Neutrophil (primary cell): ENCODE results near the gene PIM2.

Experiments used
- H3K27ac ChIP-seq: fragments of 200-600 bp; sonication (generic); 2 replicates; pipeline ENCODE4 v1.5.1; 2016; ENCODE audit warnings: mild to moderate bottlenecking, moderate library complexity
- H3K27me3 ChIP-seq: fragments of 200-600 bp; sonication (generic); 2 replicates; pipeline ENCODE4 v1.6.0; 2016; ENCODE audit warnings: mild to moderate bottlenecking
- H3K36me3 ChIP-seq: fragments of 200-600 bp; sonication (generic); 2 replicates; pipeline ENCODE4 v1.5.1; 2017
- H3K4me1 ChIP-seq, 2 experiments: fragments of 200-600 bp in 1 of 2; sonication (generic) in 1 of 2; 1 replicate in 1 of 2; 2 replicates in 1 of 2; pipeline versions ENCODE4 v1.5.1 to v1.6.1; 2013 to 2016; ENCODE audit warnings: low read depth in 1 of 2, low read length in 1 of 2, mild to moderate bottlenecking in 1 of 2, moderate library complexity in 1 of 2; ENCODE audit not compliant: control insufficient read depth in 1 of 2, insufficient read depth in 1 of 2
- H3K4me3 ChIP-seq, 2 experiments: fragments of 200-600 bp in 1 of 2; sonication (generic) in 1 of 2; 1 replicate in 1 of 2; 2 replicates in 1 of 2; pipeline ENCODE4 v1.5.1; 2013 to 2016; ENCODE audit warnings: low read depth in 1 of 2, low read length in 1 of 2, mild to moderate bottlenecking in 1 of 2, moderate library complexity in 1 of 2
- H3K9me3 ChIP-seq: fragments of 200-600 bp; sonication (generic); 2 replicates; pipeline ENCODE4 v1.5.1; 2016
- TF ChIP-seq, protein P1 (sequence below): fragments of 200-600 bp; sonication (generic); IDR thresholded peaks from 2 replicates; pipeline ENCODE4 v1.5.1; 2016; ENCODE audit warnings: antibody characterized with exemption

PIM2 gene

DNA sequence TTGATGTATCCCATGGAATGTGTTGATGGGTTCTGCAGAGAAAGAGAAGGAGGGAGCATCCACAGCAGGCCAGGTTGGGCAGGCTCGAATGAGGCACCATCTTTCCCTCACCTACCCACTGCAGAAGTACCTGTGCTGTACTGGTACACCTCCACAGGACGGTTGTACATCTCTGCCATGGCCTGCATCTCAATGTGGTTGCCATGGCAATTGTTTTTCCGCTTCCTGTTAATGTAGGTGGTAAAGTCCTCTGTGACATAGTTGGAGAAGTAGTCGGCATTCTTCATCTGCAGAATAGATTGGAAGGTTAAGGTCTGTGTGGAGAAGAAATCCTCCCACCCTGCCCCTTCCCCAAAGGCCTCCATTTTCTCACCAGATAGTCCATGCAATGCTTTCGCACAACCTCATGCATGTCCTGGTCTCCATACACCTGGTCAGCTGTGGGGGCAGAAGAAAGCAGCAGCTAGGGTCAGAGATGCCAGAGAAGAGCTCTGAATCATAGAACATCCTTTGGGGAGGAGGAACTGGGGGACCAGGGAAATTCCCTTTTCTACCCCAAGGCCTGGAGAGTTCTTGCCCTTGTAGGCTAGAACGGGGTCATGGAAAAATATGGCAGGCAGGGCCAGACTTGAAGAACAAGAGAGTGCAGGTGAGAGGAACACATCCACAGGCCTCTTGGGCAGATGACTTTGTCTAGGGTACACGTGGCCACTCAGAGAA is 15.9 kb upstream of the PIM2 start:
- Histone ChIP-seq H3K4me1 (peaks cover 44 to 52% of the 10 kb centered on the region in 2 experiments), H3K27me3 (no peaks in the 10 kb centered on the region), H3K4me3 (no peak overlapping the region), H3K27ac (peak overlapping the region; percentile 99), H3K9me3 (no peaks in the 10 kb centered on the region), H3K36me3 (peaks cover 15% of the 10 kb centered on the region)
- TF ChIP-seq, protein P1, sequence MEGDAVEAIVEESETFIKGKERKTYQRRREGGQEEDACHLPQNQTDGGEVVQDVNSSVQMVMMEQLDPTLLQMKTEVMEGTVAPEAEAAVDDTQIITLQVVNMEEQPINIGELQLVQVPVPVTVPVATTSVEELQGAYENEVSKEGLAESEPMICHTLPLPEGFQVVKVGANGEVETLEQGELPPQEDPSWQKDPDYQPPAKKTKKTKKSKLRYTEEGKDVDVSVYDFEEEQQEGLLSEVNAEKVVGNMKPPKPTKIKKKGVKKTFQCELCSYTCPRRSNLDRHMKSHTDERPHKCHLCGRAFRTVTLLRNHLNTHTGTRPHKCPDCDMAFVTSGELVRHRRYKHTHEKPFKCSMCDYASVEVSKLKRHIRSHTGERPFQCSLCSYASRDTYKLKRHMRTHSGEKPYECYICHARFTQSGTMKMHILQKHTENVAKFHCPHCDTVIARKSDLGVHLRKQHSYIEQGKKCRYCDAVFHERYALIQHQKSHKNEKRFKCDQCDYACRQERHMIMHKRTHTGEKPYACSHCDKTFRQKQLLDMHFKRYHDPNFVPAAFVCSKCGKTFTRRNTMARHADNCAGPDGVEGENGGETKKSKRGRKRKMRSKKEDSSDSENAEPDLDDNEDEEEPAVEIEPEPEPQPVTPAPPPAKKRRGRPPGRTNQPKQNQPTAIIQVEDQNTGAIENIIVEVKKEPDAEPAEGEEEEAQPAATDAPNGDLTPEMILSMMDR = no peak

DNA sequence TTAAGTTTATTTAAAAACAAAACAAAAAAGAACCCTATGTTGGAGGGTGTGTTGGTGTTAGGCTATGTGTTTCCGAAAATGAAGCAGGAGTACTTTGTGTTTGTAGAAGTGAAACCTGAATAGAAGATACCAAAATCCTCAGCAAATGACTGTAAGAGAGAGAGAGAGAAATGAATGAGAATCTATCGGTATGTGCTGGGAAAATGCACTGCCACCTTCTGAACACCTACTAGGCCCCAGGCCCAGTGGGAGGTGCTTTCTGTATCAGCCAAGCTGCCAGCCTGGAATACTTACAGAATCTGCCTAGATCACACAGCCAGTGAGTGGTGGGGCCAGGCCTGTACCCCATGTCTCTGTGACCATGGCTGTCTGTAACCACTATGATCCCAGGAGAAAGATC is 14.9 kb upstream of the PIM2 start:
- H3K27ac ChIP-seq = peak overlapping the region; percentile 99
- no peaks in the 10 kb centered on the region for H3K9me3 ChIP-seq
- peaks cover 34 to 42% of the 10 kb centered on the region in 2 experiments for H3K4me1 ChIP-seq
- TF ChIP-seq, protein P1 = no peak
- no peaks in the 10 kb centered on the region for H3K27me3 ChIP-seq
- H3K36me3 ChIP-seq = peaks cover 15% of the 10 kb centered on the region
- no peak overlapping the region for H3K4me3 ChIP-seq

DNA sequence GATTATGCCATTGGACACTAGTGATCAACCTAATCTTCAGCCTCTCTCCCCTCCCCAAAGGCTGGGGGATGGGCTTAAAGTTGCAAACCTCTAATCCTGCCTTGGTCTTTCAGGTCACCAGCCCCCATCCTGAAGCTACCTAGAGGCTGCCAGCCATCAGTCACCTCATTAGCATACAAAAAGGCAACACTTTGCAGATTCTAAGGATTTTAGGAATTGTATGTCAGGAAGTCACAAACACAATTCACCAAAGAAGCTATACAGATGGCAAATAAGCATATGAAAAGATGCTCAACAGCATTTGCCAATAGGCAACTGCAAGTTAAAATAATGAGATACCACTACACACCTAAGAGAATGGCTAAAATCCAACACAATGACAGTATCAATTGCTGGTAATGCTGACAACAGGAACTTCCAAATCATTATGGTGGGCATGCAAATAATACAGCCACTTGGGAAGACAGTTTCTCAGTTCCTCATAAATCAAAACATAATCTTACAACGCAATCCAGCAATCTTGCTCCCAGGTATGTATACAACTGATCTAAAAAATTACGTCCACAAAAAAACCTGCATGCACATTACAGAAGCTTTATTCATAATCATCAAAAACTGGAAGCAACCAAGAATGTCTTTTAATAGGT is 9.0 kb upstream of the PIM2 start:
- Histone ChIP-seq H3K36me3 (peaks cover 36% of the 10 kb centered on the region), H3K27me3 (no peaks in the 10 kb centered on the region), H3K4me3 (no peak overlapping the region), H3K9me3 (no peaks in the 10 kb centered on the region), H3K4me1 (no peaks in the 10 kb centered on the region), H3K27ac (no peak overlapping the region)
- TF ChIP-seq, protein P1 = no peak

DNA sequence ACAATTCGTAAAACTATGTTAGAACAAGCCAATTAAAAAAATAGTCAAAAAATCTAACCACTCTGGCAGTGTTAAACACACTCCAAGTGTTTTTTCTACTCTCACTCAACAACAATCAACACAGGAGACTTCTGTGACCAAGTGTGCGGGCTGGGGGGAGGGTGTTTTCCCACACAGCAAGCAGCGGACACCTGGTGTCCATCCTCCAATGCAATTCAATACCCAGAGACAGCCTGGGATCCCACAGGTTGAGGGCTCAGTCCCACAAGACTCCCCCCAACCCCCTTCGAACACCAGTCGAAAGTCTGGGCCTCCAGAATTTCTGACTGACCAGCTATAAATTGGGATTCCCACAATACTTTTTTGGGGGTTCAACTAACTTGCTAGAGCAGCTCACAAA is 8.3 kb upstream of the PIM2 start:
- Histone ChIP-seq H3K36me3 (peaks cover 43% of the 10 kb centered on the region), H3K9me3 (no peaks in the 10 kb centered on the region)
- TF ChIP-seq, protein P1 = no peak

DNA sequence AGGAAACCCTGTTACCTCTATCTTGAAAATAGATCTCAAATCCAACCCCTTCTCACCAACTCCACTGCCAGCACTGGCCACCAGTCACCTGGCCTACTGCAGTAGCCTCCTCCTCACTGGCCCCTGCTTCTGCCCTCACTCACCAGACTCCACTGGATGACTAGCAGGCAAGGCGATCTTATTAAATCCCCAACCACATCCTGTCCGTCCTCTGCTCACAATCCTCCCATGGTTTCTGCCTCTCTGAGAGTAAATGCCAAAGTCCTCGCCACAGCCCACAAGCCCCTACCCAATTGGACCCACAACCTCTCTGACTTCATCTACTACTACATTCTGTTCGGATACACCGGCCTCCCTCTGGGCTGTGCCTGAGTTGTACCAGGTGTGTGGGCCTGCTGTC is 5.4 kb upstream of the PIM2 start:
- peaks cover 8 to 19% of the 10 kb centered on the region in 2 experiments for H3K4me1 ChIP-seq
- H3K9me3 ChIP-seq = no peaks in the 10 kb centered on the region
- H3K27ac ChIP-seq = no peak overlapping the region
- H3K27me3 ChIP-seq = no peaks in the 10 kb centered on the region
- no peak overlapping the region for H3K4me3 ChIP-seq
- TF ChIP-seq, protein P1 = no peak
- H3K36me3 ChIP-seq = peaks cover 48% of the 10 kb centered on the region

More for the DNA sequence above, 8.3 kb upstream of the PIM2 start:
- H3K4me1 ChIP-seq = no peaks in the 10 kb centered on the region
- no peaks in the 10 kb centered on the region for H3K27me3 ChIP-seq
- H3K27ac ChIP-seq = peak overlapping the region; percentile 10
- no peak overlapping the region for H3K4me3 ChIP-seq
